IMR-90 (cell line): ENCODE data around the gene PPDPF. TPM values are rescaled to one million over a fixed set of nuclear protein-coding genes. Genes with fewer than 3 reads are reported as not detected.

Source experiments
- ATAC-seq: fragments of 200-7000 bp; cut with Tn5 transposase; 2 replicates; pipeline ENCODE4 v1.9.1; 2020; ENCODE audit warnings: low read depth, mild to moderate bottlenecking, moderate library complexity
- BruUV-seq: library from RNA; stranded (reverse); fragments of 400-500 nt; replicated peaks from 2 replicates; lab custom pipeline; 2021; lab: Mats Ljungman, UMichigan
- CTCF ChIA-PET: fragments of 300-600 bp; formaldehyde crosslinking; extraction: SDS; loops from one replicate; lab custom pipeline; 2021; ENCODE audit warnings: antibody characterized with exemption; lab: Yijun Ruan, JAX
- POLR2A ChIA-PET: fragments of 300-600 bp; sonication (Branson Sonifier 250); formaldehyde crosslinking; loops from one replicate; lab custom pipeline; 2022; ENCODE audit warnings: antibody characterized with exemption; ENCODE audit not compliant: unreplicated experiment; lab: Charles Lee
- DNase-seq: peaks from one replicate; pipeline ENCODE4 v3.0.0; 2013
- H2AFZ ChIP-seq: replicated peaks from 2 replicates; pipeline ENCODE3; 2013; ENCODE audit warnings: low read length, mild to moderate bottlenecking; ENCODE audit not compliant: poor library complexity
- H2AK5ac ChIP-seq: 2 replicates; pipeline ENCODE4 v1.6.1; 2013; ENCODE audit warnings: low read depth, low read length, inconsistent platforms
- H2AK9ac ChIP-seq: replicated peaks from 2 replicates; pipeline ENCODE3; 2013; ENCODE audit warnings: mild to moderate bottlenecking, low read depth, low read length, moderate library complexity; ENCODE audit not compliant: poor library complexity
- H2BK120ac ChIP-seq: 2 replicates; pipeline ENCODE4 v1.6.1; 2013; ENCODE audit warnings: low read depth, low read length, inconsistent platforms
- H2BK15ac ChIP-seq: 3 replicates; pipeline ENCODE4 v1.6.1; 2013; ENCODE audit warnings: low read depth, low read length, inconsistent platforms
- H2BK20ac ChIP-seq: 2 replicates; pipeline ENCODE4 v1.6.1; 2013; ENCODE audit warnings: low read depth, mild to moderate bottlenecking, inconsistent platforms, low read length, moderate library complexity
- H2BK5ac ChIP-seq: 2 replicates; pipeline ENCODE4 v1.6.1; 2013; ENCODE audit warnings: mild to moderate bottlenecking, low read depth, low read length, inconsistent platforms; ENCODE audit not compliant: poor library complexity, severe bottlenecking
- H3K14ac ChIP-seq: replicated peaks from 2 replicates; pipeline ENCODE4 v1.6.1; 2013; ENCODE audit warnings: low read depth, low read length, inconsistent platforms
- H3K18ac ChIP-seq: 2 replicates; pipeline ENCODE4 v1.6.1; 2013; ENCODE audit warnings: low read depth, low read length, control low read depth
- H3K23ac ChIP-seq: 2 replicates; pipeline ENCODE4 v1.6.1; 2013; ENCODE audit warnings: low read depth, low read length, inconsistent platforms
- H3K27ac ChIP-seq: 2 replicates; pipeline ENCODE4 v1.5.1; 2013; ENCODE audit warnings: mild to moderate bottlenecking, control low read depth, low read length; ENCODE audit not compliant: insufficient read depth
- H3K27me3 ChIP-seq: 2 replicates; pipeline ENCODE4 v1.6.1; 2013; ENCODE audit warnings: low read length; ENCODE audit not compliant: control insufficient read depth, insufficient read depth
- H3K36me3 ChIP-seq: 2 replicates; pipeline ENCODE4 v1.6.1; 2013; ENCODE audit warnings: low read length, mixed read lengths; ENCODE audit not compliant: control insufficient read depth, insufficient read depth
- H3K4ac ChIP-seq: 2 replicates; pipeline ENCODE4 v1.6.1; 2013; ENCODE audit warnings: low read depth, low read length, inconsistent platforms
- H3K4me1 ChIP-seq: 2 replicates; pipeline ENCODE4 v1.6.1; 2013; ENCODE audit warnings: low read length, mixed read lengths; ENCODE audit not compliant: control insufficient read depth, insufficient read depth
- H3K4me2 ChIP-seq: 2 replicates; pipeline ENCODE4 v1.6.1; 2013; ENCODE audit warnings: low read depth, mild to moderate bottlenecking, control low read depth, low read length, moderate library complexity
- H3K4me3 ChIP-seq: 2 replicates; pipeline ENCODE4 v1.5.1; 2013; ENCODE audit warnings: low read depth, mild to moderate bottlenecking, control low read depth, low read length, moderate library complexity; ENCODE audit not compliant: insufficient read depth
- H3K56ac ChIP-seq: 2 replicates; pipeline ENCODE4 v1.6.1; 2013; ENCODE audit warnings: low read length, inconsistent platforms; ENCODE audit not compliant: insufficient read depth; ENCODE audit errors: extremely low read depth
- H3K79me1 ChIP-seq, 2 experiments: 2 replicates each; pipeline ENCODE4 v1.6.1; 2013; ENCODE audit warnings: low read length in 2 of 2, inconsistent platforms in 1 of 2, low read depth in 1 of 2
- H3K9ac ChIP-seq: 2 replicates; pipeline ENCODE4 v1.6.1; 2013; ENCODE audit warnings: low read depth, low read length, control low read depth
- H3K9me1 ChIP-seq: 2 replicates; pipeline ENCODE4 v1.6.1; 2013; ENCODE audit warnings: low read length, inconsistent platforms; ENCODE audit not compliant: insufficient read depth
- H3K9me3 ChIP-seq: 2 replicates; pipeline ENCODE4 v1.6.1; 2013; ENCODE audit warnings: low read length; ENCODE audit not compliant: control insufficient read depth, insufficient read depth
- H4K20me1 ChIP-seq: 2 replicates; pipeline ENCODE4 v1.6.1; 2013; ENCODE audit warnings: low read length, inconsistent platforms; ENCODE audit not compliant: insufficient read depth
- H4K5ac ChIP-seq: 2 replicates; pipeline ENCODE4 v1.6.1; 2013; ENCODE audit warnings: mild to moderate bottlenecking, low read depth, low read length, control low read depth
- H4K8ac ChIP-seq, 2 experiments: 2 replicates each; pipeline ENCODE4 v1.6.1; 2013; ENCODE audit warnings: low read depth in 2 of 2, low read length in 2 of 2, control low read depth in 1 of 2, inconsistent platforms in 1 of 2
- H4K91ac ChIP-seq: 2 replicates; pipeline ENCODE4 v1.6.1; 2013; ENCODE audit warnings: low read depth, low read length, inconsistent platforms; ENCODE audit not compliant: insufficient read depth
- BHLHE40 ChIP-seq: fragments of 150-350 bp; IDR thresholded peaks from 2 replicates; pipeline ENCODE4 v1.6.1; 2016; ENCODE audit warnings: mild to moderate bottlenecking, low read depth, low read length
- CEBPB ChIP-seq: IDR thresholded peaks from 2 replicates; pipeline ENCODE4 v1.6.1; 2012; ENCODE audit warnings: low read depth, low read length, improper control_type of control experiment
- CHD1 ChIP-seq: IDR thresholded peaks from 2 replicates; pipeline ENCODE4 v1.6.1; 2012; ENCODE audit warnings: low read depth, low read length, improper control_type of control experiment
- CTCF ChIP-seq: conservative IDR thresholded peaks from 2 replicates; pipeline ENCODE4 v1.5.1; 2012; ENCODE audit warnings: mild to moderate bottlenecking, low read depth, low read length, improper control_type of control experiment
- ELK1 ChIP-seq: fragments of 150-350 bp; IDR thresholded peaks from 2 replicates; pipeline ENCODE4 v1.6.1; 2016; ENCODE audit warnings: low read depth, mild to moderate bottlenecking, low read length, moderate library complexity, borderline replicate concordance
- FOS ChIP-seq: fragments of 150-350 bp; IDR thresholded peaks from 2 replicates; pipeline ENCODE4 v1.6.1; 2016; ENCODE audit warnings: low read depth, low read length
- MAFK ChIP-seq: IDR thresholded peaks from 2 replicates; pipeline ENCODE4 v1.6.1; 2012; ENCODE audit warnings: low read depth, low read length, improper control_type of control experiment
- MXI1 ChIP-seq: IDR thresholded peaks from 2 replicates; pipeline ENCODE4 v1.6.1; 2012; ENCODE audit warnings: low read depth, mild to moderate bottlenecking, low read length, moderate library complexity, borderline replicate concordance
- NFE2L2 ChIP-seq: fragments of 150-350 bp; IDR thresholded peaks from 2 replicates; pipeline ENCODE4 v1.6.1; 2016; ENCODE audit warnings: low read depth, mild to moderate bottlenecking, low read length
- POLR2A ChIP-seq: IDR thresholded peaks from 2 replicates; pipeline ENCODE4 v1.6.1; 2012; ENCODE audit warnings: mild to moderate bottlenecking, low read depth, low read length
- RAD21 ChIP-seq: IDR thresholded peaks from 2 replicates; pipeline ENCODE4 v1.6.1; 2012; ENCODE audit warnings: low read length, improper control_type of control experiment
- RCOR1 ChIP-seq: IDR thresholded peaks from 2 replicates; pipeline ENCODE4 v1.6.1; 2012; ENCODE audit warnings: mild to moderate bottlenecking, low read length, improper control_type of control experiment; ENCODE audit not compliant: insufficient replicate concordance
- RFX5 ChIP-seq: IDR thresholded peaks from 2 replicates; pipeline ENCODE4 v1.8.0; 2012; ENCODE audit warnings: low read depth, mild to moderate bottlenecking, low read length, moderate library complexity
- SMC3 ChIP-seq: fragments of 150-350 bp; IDR thresholded peaks from 2 replicates; pipeline ENCODE4 v1.6.1; 2016; ENCODE audit warnings: low read depth, mild to moderate bottlenecking, antibody characterized with exemption, low read length, moderate library complexity
- USF2 ChIP-seq: fragments of 150-350 bp; IDR thresholded peaks from 2 replicates; pipeline ENCODE4 v1.6.1; 2017; ENCODE audit warnings: mild to moderate bottlenecking, antibody characterized with exemption, low read length, low read depth
- WGBS, 2 experiments: methylation state at CpG; one replicate each; pipeline versions ENCODE4 v1.1.5 to v1.1.7; 2013; ENCODE audit warnings: missing lambda C conversion rate in 2 of 2; ENCODE audit not compliant: insufficient read length in 1 of 2; ENCODE audit errors: extremely low coverage in 2 of 2; 5-methylcytosine and 5-hydroxymethylcytosine counted together
- dilution Hi-C: fragments of 300-500 bp; cut with HindIII; formaldehyde crosslinking; loops from one replicate; pipeline ENCODE4 v1.14.3; 2018; ENCODE audit warnings: low sequenced_read_pairs; ENCODE audit not compliant: unreplicated experiment
- in situ Hi-C: fragments of 300-500 bp; cut with MboI; formaldehyde crosslinking; loops from 3 replicates; pipeline ENCODE4 v1.14.3; 2019; ENCODE audit warnings: low sequenced_read_pairs, inconsistent platforms, mixed read lengths
- intact Hi-C: fragments of 100-400 bp; cut with micrococcal nuclease; formaldehyde crosslinking; loops from 2 replicates; pipeline ENCODE4 v1.10.0; 2022
- polyA plus RNA-seq, 3 experiments: library from polyadenylated mRNA; depleted of rRNA; stranded (reverse); fragments of >200 nt; gene quantifications; 2 replicates each; pipeline ENCODE4 v1.2.3, GENCODE V29; 2012; ENCODE audit warnings: low replicate concordance in 1 of 3
- total RNA-seq: library from RNA; depleted of rRNA; stranded (reverse); fragments of >200 nt; gene quantifications from 2 replicates; pipeline ENCODE4 v1.2.3, GENCODE V29; 2012

PPDPF gene
- total and polyA plus RNA-seq, 2 of the 4 experiments (the other 2 are of a cell fraction): 12.9 to 171 TPM

DNA sequence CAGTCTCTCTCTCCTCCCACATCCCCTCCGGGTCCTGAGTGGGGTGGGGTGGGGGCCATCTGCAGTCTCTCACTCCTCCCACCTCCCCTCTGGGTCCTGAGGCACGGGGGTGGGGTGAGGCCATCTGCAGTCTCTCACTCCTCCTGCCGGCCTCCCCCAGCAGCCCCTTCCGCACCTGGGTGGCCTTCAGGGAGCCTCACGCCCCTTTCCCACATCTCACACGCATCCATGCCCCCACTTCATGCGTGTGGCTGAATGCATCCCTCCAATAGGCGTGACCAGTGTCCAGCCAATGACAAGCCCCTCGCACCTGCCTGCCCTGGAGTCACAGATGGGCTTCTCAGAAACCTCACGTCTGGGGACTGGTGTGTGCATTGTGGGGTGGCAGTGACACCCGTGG is 28.0 kb downstream of the PPDPF start:
- no peak overlapping the region for H4K8ac ChIP-seq
- no TSS peak for BruUV-seq
- CTCF ChIA-PET: no interaction called here

More for the DNA sequence above, 28.0 kb downstream of the PPDPF start:
- Histone ChIP-seq H3K4me1 (no peaks in the 10 kb centered on the region), H3K9ac (no peak overlapping the region), H3K36me3 (no peaks in the 10 kb centered on the region), H3K4me2 (no peak overlapping the region), H4K5ac (no peak overlapping the region), H3K79me1 (no peaks in the 10 kb centered on the region), H3K4ac (no peak overlapping the region), H2BK15ac (no peak overlapping the region), H3K27ac (no peak overlapping the region), H3K4me3 (no peak overlapping the region), H4K91ac (no peak overlapping the region), H4K20me1 (no peaks in the 10 kb centered on the region), H3K9me1 (no peaks in the 10 kb centered on the region), H2BK20ac (no peak overlapping the region), H2AK5ac (no peak overlapping the region), H2BK120ac (no peak overlapping the region), H3K23ac (no peak overlapping the region), H3K56ac (no peak overlapping the region), H3K14ac (no peak overlapping the region), H3K18ac (no peak overlapping the region), H2BK5ac (no peak overlapping the region), H2AFZ (peak overlapping the region; percentile 51), H3K9me3 (no peaks in the 10 kb centered on the region), H2AK9ac (no peak overlapping the region), H3K27me3 (peaks cover 40% of the 10 kb centered on the region)
- intact Hi-C loops (no loop called here), dilution Hi-C loops (no loop called here), in situ Hi-C loops (no loop called here)
- TF ChIP-seq FOS (no peak), RCOR1 (no peak), CTCF (no peak), MXI1 (no peak), RFX5 (no peak), SMC3 (no peak), RAD21 (no peak), CHD1 (no peak), BHLHE40 (no peak), NFE2L2 (no peak), POLR2A (no peak), USF2 (no peak), ELK1 (no peak), CEBPB (no peak), MAFK (no peak)
- ATAC-seq: no peak
- DNase-seq: no peak
- no CpG with 5 or more reads among the region's 11 CpGs for WGBS, 2 experiments
- POLR2A ChIA-PET: no interaction called here
